D341Med (cell line): ENCODE measurements around the gene TBX3.

Experiments used
- DNase-seq: peaks from one replicate; pipeline ENCODE4 v3.0.0; 2012; ENCODE audit warnings: low spot score

TBX3 gene

GRCh38 chr12:114696443-114697242 lies 12.7 kb upstream of the TBX3 start:
- DNase-seq: no peak

- no peak for DNase-seq
Measured at GRCh38 chr12:114695305-114695592, 11.3 kb upstream of the TBX3 start.

DNA sequence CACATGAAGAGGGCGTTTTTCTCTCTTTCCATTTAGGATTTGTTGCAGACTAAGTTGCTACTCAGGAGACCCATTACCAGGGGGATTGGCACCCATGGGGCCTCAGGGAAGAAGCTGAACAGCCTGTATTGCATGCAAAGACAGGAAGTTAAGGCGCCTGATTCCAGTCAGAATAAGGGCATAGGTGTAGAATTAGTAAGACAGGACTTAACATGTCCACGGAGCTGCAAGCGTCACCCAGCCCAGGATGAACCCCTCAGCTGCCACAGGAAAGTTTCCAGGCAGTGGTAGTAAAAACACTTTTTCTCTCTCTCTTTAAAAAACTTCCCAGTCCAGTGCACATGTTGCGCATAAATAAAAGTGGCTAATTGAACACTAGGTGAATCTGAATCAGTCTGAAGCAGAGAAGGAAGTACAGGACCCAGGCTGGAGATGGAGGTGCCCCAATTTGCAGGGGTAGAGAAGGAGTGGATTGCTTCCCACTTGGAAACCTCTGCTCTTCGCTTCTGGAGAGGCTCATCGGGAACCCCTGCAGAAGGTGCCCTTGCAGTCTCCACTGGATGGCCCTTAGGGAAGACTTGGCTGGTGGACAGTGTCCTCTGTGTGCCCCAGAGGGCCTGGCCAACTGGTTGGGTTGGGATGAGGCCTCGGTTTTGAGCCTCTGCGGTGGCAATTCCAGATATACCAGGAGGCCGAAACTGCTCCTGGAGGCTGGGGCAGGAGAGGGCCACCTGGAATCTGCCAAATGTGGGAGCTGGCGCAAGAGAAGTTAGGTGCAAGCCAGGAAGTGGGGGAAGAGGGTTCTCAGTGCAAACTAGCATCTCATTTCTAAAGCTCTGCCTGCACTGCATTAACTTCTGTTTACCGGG lies 10.7 kb upstream of the TBX3 start:
- no peak for DNase-seq

DNA sequence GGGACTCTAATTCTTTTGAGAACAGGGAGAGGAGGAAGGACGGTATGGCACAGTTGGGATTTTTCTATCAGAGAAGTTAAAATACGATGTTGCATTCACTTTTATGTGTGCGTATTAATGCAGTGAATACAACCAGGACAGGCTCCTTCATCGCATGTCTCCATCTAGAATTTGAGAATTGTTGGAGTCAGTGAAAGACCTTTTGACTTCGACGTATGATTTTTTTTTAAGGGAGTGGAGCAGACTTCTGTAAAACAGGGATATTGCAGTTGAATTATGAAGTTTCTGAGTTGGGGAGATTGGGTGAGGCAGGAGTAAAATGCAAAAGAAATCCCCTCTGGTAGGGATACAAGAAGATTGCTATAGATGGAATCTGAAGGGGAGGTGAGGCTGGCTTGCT lies 9.6 kb upstream of the TBX3 start:
- no peak for DNase-seq

GRCh38 chr12:114693059-114693531 lies 9.1 kb upstream of the TBX3 start:
- no peak for DNase-seq

DNA sequence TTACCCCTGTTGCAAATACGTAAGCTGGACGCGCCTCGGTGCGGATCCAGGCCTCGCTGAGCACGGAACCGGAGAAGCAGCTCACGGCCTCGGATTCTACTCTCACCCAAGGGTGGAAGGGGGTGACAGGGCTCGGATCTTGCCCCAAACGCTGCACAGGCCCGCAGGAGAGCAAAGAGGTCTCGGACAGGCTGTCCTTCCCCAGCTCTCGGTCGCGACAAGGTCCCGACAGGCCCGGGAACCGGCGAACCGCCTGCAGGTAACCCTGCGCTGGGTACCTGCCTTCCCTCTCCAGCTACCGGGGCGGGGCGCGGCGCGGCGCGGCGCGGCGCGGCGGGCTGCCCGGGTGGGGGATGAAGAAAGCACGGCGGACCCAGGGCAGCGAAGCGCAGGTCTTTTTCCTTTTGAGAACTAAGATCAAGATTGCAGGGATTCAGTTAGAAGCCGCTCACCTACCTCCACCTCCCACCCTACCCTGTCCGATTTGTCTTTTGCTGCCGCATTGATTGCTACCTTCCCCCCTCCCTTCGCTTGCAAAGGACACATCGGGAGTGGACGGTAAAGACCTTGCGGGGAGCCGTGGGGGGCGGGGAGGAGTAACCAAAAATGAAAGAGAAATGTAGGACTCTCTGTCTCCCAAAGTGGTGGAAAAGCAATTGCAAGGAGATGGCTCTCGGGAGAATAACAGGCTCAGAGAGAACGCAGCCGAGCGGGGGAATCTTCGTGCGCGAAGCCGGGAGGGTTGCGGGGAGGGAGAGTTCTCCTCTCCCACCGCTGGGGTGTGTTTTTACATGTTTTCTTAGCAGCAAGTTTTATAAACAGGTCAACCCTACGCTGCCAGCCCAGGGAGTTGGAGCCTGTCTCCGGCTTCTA lies 8.4 kb upstream of the TBX3 start:
- no peak for DNase-seq

DNA sequence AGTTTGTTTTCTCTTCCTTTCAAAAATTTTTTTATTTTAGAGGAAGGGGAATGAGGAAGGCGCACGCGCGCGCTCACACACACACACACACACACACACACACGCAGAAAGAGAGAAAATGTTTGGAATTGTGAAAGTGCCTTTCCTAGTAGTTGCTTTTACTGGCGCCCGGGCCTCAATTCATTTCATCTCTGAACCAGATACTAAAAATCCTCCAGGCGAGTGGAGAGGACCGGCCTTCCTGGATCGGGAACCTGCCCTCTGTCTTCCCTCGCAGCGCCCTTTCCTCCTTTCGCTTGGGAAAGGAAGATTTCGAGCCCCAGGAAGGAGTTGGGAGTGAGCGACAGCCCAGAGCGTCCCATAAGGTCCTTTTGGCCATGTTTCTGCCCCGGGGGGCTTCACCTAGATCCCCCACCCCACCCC lies 7.8 kb upstream of the TBX3 start:
- DNase-seq: no peak

- no peak for DNase-seq
Measured at GRCh38 chr12:114691196-114691595, 7.2 kb upstream of the TBX3 start.

DNA sequence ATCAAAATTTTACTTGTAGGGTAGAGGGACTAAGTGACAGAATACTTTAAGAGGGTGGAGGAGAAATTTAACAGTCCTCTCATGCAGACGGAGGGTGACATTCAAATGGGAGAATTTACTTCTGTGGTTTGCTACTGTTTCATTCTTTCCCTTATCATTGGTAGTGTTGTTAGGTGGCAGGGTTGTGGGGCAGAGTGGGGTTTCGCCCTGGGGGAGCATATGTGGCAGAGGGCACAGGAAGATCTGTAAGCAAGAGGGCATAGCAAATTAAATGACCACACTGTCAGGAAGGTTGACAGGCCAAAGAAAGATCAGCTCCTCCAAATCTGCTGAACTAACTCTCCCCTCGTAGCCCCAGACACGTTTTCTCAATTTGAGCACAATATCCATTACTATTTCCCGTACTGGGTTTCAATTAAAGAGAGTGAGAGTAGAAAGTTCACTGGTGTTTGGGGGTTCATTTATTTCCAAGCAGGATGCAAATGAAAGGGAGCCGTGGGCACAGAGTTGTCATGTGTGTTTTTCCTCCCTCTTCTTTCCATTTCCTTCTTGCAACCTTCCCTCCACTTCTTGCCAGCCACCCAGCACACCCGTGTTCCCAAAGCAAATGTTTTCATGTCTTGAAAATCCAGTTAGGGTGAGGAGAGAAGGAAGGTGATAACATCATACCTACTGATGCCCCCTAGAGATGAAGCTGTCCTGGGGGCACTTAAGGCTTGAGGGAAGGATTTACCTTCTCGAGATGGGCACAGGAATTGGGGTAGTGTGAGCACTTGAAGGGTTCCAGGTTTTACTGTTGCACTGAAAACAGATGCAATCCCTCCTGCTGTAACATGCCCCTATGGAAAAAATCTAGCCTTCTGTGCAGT lies 6.5 kb upstream of the TBX3 start:
- DNase-seq: no peak

- DNase-seq: no peak
Measured at GRCh38 chr12:114689075-114689994, 5.4 kb upstream of the TBX3 start.

- no peak for DNase-seq
Measured at GRCh38 chr12:114688256-114688845, 4.4 kb upstream of the TBX3 start.

GRCh38 chr12:114687802-114688201 lies 3.8 kb upstream of the TBX3 start:
- no peak for DNase-seq

DNA sequence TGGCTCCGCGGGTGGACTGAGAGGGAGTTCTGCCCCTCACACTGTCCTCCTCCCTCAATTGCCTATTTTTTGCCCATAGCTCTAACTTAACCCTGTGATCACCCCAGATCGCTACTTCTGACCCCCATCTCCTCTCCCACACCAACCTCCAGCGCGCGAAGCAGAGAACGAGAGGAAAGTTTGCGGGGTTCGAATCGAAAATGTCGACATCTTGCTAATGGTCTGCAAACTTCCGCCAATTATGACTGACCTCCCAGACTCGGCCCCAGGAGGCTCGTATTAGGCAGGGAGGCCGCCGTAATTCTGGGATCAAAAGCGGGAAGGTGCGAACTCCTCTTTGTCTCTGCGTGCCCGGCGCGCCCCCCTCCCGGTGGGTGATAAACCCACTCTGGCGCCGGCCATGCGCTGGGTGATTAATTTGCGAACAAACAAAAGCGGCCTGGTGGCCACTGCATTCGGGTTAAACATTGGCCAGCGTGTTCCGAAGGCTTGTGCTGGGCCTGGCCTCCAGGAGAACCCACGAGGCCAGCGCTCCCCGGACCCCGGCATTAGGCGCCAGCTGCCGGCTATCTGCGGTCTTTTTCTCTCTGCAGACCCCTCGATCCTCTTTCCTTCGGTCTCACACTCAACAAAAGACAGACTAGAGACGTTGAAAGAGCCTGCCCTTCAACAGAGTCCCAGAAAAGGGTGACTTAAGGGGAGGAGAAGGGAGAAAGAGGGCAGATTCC lies 3.0 kb upstream of the TBX3 start:
- no peak for DNase-seq

GRCh38 chr12:114686426-114686772 lies 2.4 kb upstream of the TBX3 start:
- DNase-seq: no peak

- no peak for DNase-seq
Measured at GRCh38 chr12:114685869-114686268, 1.9 kb upstream of the TBX3 start.

DNA sequence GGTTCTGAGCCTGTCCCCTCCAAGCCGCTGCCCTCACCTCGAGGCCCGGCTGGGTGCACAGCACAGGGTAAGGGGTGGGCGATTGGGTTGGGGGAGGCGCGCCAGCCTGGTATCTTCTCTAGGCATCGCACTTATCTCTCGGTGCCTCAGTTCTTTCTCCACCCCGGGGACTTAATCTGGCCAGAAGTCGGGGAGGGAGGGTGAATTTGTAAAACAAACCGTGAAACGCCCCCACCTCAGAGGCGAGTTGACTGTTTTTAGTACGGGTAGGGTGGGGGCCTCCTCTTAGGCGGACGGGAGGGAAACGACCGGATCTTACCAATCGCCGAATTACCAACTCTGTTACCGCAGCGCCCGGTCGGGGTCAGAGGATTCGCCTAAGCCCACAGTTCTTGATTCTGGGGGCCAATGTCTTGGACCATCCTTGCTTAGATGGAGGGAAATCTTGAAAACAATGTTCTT lies 1.4 kb upstream of the TBX3 start:
- no peak for DNase-seq

- DNase-seq: no peak
Measured at GRCh38 chr12:114684870-114685273, 897 bp upstream of the TBX3 start.

- no peak for DNase-seq
Measured at GRCh38 chr12:114683709-114684097, 272 bp downstream of the TBX3 start.
